HG03135 (cell line): Measurements from ENCODE around the gene SESN1.
"Not testable (repeated sequence)": the region's sequence is repeated elsewhere in the genome, so short reads cannot be mapped to it uniquely, and the experiment has no call there.

Experiments
- ATAC-seq: cut with Tn5 transposase; IDR thresholded peaks from one replicate; pipeline ENCODE4 v1.9.1; 2021; ENCODE audit warnings: mild to moderate bottlenecking, moderate library complexity; ENCODE audit not compliant: unreplicated experiment

Gene SESN1

DNA sequence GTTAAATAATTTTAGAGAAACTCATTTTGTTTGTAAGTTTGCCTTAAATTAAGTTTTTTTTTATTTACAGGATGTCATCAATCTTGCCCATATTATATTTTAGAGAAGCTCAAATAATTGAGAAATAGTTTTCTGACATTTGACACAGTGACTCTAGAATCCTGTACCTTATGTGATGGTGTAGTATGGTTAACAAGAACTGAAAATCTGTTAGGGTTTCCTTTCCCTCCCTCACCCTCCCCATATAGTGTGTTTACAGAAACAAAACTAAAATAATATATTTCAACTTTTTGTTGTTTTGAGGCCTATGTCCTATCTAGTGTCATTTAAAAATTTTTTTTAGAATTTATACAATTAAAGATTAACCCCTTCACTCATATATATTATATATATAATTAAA is 91.8 kb downstream of the SESN1 start:
- no peak for ATAC-seq

DNA sequence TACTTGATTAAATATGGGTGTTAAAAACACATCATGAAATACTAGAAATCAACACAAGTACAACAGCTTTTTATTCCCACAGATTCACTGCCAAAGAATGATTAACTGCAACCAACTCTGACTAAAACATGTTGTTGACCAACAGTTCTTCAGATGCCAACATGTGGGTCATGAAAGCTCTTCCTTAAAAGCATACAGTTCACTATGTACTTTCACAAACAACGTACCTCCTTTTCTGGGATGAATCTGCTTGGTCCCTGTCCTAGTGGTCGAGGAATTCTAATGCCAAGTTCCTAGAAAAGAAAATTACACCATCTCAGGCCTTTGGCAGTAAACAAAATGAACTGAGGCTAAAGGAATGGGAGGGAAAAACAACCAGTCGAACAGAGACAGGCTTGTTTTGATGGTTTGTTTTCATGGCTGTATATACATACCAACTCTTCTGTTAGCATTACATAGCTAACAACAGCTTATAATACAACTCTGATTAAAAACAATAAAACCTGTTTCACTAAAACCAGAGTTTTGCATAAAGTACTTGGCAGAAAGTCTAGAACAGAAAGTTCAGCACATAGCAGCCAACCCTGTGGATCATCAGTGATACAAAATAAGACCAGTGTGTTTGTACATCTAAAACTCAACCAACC is 92.5 kb downstream of the SESN1 start:
- no peak for ATAC-seq

DNA sequence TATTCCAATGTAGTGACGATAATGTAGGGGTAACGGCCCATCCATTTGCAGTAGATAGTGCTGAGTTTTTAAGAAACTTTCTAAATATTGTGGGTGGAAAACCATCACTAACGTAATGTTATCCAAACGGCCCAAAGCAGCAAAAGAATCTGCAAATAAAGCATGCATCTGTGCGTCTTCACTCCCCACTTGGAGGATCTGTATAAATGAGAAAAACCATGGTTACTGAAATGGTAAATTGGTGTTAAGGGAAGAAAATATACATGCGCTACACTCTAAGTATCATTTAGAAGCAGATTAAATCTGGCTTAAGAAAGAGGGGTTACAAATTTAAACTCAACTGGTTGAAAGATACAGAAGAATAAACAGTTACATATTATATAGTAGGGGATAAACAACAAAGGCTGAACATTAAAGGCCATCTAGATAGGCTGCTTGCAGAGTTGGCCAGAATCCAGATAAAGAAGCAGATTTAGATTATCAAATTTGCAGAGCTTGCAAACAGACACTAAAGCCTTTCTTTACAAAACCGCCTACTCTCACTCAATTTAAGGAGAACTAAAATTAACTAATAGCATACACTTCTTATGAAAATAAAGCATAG is 93.3 kb downstream of the SESN1 start:
- ATAC-seq: no peak

- ATAC-seq: no peak
These were observed 94.4 kb downstream of the SESN1 start for GRCh38 chr6:109000289-109000688.

- ATAC-seq: no peak
These were observed 95.2 kb downstream of the SESN1 start for GRCh38 chr6:108999428-108999827.

DNA sequence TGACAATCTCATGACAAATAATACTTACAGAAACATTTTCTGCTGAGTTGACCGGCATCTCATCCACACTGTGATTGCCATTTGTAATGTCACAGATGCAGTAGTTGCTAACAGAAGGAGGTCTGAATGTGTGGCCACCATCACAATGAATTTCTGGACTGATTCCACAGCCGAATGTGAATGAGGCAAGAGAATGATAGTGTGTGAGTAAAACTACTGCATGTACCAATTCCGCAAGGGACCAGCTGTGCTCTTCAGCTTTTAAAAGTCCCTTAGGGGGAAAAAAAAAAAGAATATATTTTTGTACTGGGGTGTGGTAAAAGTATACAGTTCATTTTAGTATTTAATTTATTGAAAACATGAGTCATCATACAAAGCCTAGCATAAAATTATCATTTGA is 96.2 kb downstream of the SESN1 start:
- ATAC-seq: no peak

DNA sequence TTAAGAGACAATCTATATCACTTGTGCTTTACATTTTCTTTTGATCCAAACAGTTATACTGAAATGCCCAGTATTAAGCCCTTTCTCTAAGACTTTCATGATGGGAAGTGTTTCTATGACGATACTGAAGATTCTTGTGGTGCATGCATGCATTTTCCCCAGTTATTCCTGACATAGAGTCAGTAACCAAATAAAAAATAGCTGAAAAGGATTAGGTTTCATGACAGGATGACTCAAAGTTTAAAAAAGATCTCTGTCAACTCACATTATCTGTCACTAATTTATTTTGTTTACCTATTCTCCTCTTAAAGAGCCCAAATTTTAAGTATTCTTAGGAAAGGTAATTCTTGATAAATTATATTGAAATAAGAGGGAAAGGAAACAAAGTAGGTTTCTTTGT is 98.4 kb downstream of the SESN1 start:
- no peak for ATAC-seq

GRCh38 chr6:108995296-108995695 is 99.3 kb downstream of the SESN1 start:
- no peak for ATAC-seq

- ATAC-seq: no peak
These were observed 100.8 kb downstream of the SESN1 start for GRCh38 chr6:108993876-108994275.

DNA sequence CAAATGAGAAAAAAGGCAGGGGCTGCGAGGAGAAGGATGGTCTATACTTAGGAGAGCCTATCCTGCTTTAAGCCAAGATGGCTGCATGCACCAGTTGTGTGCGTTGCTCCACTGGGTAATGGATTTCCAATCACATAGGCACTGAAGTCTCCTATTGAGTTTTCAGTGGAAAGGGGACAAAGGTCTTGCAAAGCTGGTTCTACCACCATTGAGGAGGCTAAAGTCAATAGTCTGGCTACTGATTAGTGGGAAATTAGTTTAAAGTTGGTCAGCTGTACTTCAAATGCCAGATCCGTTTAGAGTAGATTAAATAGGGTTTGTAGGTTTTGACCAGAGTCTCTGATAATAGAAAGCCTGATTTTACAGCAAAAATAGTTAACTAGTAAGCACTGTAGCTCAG is 104.9 kb downstream of the SESN1 start:
- ATAC-seq: no peak

- ATAC-seq: no peak
These were observed 105.9 kb downstream of the SESN1 start for GRCh38 chr6:108988765-108989164.

- ATAC-seq: no peak
These were observed 106.3 kb downstream of the SESN1 start for GRCh38 chr6:108988296-108988695.

GRCh38 chr6:108987156-108987555 is 107.5 kb downstream of the SESN1 start:
- ATAC-seq: no peak

DNA sequence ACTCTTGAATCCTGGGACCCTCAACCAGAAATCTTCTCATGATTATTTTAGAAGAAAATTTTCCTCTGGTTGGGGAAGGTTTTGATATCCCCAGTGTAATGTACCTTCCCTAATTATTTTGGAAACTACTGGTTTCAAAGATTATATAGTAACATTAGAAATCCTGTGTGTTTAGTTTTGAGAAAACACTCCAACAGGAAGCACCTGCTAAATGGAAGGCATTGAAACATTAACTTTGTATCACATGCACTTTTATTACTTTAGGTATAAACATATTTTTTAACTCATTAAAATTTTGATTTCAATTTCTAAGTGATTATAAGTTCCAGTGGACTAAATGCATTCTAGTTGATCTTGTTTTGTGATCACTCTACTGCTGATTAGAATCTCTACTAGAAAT is 109.3 kb downstream of the SESN1 start:
- ATAC-seq: no peak

DNA sequence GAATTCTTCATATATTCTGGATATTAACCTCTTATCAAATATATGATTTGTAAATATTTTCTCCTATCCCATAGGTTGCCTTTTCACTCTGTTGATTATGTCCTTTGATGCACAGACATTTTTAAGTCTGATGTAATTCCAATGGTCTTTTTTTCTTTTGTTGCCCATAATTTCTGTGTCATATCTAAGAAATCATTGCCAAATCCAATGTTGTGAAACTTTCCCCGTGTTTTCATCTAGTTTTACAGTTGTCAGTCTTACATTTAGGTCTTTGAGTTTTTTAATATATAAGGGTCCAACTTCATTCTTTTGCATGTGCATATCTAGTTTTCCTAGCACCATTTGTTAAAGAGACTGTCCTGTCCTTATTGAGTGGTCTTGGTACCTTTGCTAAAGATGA is 111.5 kb downstream of the SESN1 start:
- no peak for ATAC-seq

DNA sequence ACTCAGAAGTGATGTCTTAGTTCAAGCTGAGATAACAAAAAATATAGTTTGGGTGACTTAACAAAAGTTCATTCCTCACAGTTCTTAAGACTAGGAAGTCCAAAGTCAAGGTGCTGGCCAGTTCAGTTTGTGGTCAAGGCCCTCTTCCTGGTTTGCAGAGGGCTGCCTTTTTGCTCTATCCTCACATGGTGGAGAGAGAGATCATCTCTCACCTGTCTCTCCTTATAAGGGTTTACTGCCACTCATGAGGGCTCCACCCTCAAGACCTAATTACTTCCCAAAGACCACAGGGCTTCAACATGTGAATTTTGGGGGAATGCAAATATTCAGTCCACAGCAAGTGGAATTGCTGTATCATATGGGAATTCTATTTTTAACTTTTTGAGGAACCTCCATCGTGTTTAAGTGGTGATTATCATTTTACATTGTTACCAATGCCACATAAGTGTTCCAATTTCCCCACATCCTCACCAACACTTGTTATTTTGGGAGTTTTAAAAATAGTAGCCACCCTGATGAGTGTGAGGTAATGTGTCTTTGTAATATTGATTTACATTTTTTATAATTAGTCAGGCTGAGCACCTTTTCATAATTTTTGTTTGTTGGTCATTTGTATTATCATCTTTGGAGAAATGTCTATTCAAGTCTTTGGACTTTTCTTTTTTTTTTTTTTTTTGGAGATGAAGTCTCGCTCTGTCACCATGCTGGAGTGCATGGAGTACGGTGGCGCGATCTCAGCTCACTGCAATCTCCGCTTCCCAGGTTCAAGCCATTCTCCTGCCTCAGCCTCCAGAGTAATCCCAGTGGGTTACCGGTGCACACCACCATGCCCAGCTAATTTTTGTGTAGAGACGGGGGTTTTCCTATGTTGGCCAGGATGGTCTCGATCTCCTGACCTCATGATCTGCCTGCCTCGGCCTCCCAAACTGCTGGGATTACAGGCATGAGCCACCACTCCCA is 112.2 kb downstream of the SESN1 start:
- ATAC-seq: no peak

- ATAC-seq: not testable (repeated sequence)
These were observed 116.0 kb downstream of the SESN1 start for GRCh38 chr6:108978638-108979037.

- ATAC-seq: no peak
These were observed 120.4 kb downstream of the SESN1 start for GRCh38 chr6:108974201-108974600.

GRCh38 chr6:108969776-108970175 is 124.9 kb downstream of the SESN1 start:
- no peak for ATAC-seq

DNA sequence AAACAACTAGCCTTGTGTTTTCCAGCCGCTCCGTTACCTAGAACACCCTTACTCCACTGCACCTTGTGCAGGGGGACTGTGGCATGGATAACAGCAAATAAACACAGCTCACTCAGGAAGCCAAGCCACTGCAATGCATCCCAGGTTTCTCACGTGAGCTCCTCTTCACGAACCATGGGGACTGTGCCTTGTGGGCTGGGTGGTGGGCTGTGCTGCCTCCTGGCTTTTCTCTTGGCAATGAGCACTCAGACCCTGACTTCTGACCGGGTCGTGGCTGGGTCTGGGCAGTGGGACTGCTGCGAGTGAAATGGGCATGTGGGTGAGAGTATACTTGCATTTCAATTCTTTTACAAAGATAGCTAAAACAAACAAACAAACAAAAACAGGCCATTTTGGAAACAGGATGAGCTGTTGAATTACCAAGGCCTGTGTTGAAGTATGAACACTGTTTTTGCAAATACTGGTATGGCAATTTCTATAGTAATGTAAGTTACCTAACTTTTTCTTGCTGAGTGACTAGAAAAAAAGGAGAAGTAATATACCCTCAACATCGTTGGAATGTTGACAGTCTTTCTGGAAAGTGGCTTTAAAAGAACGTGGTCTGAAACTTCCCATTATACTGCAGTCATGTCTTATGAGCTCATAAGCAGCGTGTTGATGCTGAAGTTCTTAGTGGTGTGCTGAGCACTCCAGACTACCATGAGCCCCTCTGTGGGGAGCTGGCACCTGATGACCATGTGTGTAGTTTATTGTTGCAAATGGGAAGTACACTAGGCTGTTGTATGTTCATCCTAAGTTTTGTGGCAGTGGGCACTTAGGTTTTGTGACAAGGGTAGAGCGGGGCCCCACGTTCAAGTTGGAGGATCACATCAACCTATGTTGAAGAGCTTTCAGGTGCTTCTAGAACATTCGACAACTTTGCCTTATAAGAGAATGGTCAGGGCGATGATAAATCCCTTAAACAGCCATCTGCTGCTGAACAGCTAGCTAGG is 126.0 kb downstream of the SESN1 start:
- ATAC-seq: no peak
